Endodermal cell (in vitro differentiated cells): Measurements from ENCODE around the gene TAF10. TPM values are rescaled to one million over a fixed set of nuclear protein-coding genes. Genes with fewer than 3 reads are reported as not detected.

Source experiments
- DNase-seq: peaks from one replicate; pipeline ENCODE4 v3.0.0-alpha.2; 2017
- H3K27ac ChIP-seq: 2 replicates; pipeline ENCODE4 v1.5.1; 2013; ENCODE audit warnings: mild to moderate bottlenecking, low read depth, low read length, moderate library complexity
- H3K27me3 ChIP-seq: 2 replicates; pipeline ENCODE4 v1.6.1; 2013; ENCODE audit warnings: mild to moderate bottlenecking, low read length, moderate library complexity; ENCODE audit not compliant: insufficient read depth, control insufficient read depth, poor library complexity, severe bottlenecking
- H3K36me3 ChIP-seq: 2 replicates; pipeline ENCODE4 v1.7.0; 2013; ENCODE audit warnings: mild to moderate bottlenecking, low read length, moderate library complexity; ENCODE audit not compliant: control insufficient read depth, insufficient read depth
- H3K4me1 ChIP-seq: one replicate; pipeline ENCODE4 v1.7.0; 2013; ENCODE audit warnings: low read length; ENCODE audit not compliant: control insufficient read depth, insufficient read depth
- H3K4me3 ChIP-seq: 2 replicates; pipeline ENCODE4 v1.5.1; 2013; ENCODE audit warnings: mild to moderate bottlenecking, low read length, moderate library complexity
- H3K9ac ChIP-seq: 2 replicates; pipeline ENCODE4 v1.6.1; 2013; ENCODE audit warnings: mild to moderate bottlenecking, low read length, moderate library complexity; ENCODE audit not compliant: poor library complexity, severe bottlenecking; ENCODE audit errors: extremely low read depth
- H3K9me3 ChIP-seq: 2 replicates; pipeline ENCODE4 v1.6.1; 2013; ENCODE audit warnings: mild to moderate bottlenecking, low read length, moderate library complexity; ENCODE audit not compliant: control insufficient read depth
- H3K27ac Mint-ChIP-seq: 2 replicates; pipeline ENCODE4 v1.8.0; 2020; ENCODE audit warnings: mixed read lengths
- H3K27me3 Mint-ChIP-seq: 2 replicates; pipeline ENCODE4 v1.8.0; 2021; ENCODE audit warnings: mild to moderate bottlenecking, mixed read lengths; ENCODE audit not compliant: insufficient read depth
- H3K36me3 Mint-ChIP-seq: 2 replicates; pipeline ENCODE4 v1.8.0; 2020; ENCODE audit warnings: low read depth, mixed read lengths
- H3K4me1 Mint-ChIP-seq: 2 replicates; pipeline ENCODE4 v1.8.0; 2020; ENCODE audit warnings: mixed read lengths
- H3K4me3 Mint-ChIP-seq: 2 replicates; pipeline ENCODE4 v1.8.0; 2020; ENCODE audit warnings: mild to moderate bottlenecking, moderate library complexity, mixed read lengths
- H3K9me3 Mint-ChIP-seq: 2 replicates; pipeline ENCODE4 v1.8.0; 2020; ENCODE audit warnings: mild to moderate bottlenecking, mixed read lengths
- CTCF ChIP-seq: fragments of 200-600 bp; sonication (generic); conservative IDR thresholded peaks from 2 replicates; pipeline ENCODE4 v1.5.0; 2021; ENCODE audit warnings: antibody characterized with exemption, mild to moderate bottlenecking
- WGBS, 2 experiments: methylation state at CpG; one replicate each; pipeline versions ENCODE4 v1.1.5 to v1.1.7; 2013; ENCODE audit warnings: missing lambda C conversion rate in 2 of 2, mixed read lengths in 1 of 2; ENCODE audit not compliant: insufficient coverage in 1 of 2, insufficient read length in 1 of 2; 5-methylcytosine and 5-hydroxymethylcytosine counted together
- total RNA-seq, 2 donors: library from RNA; stranded (reverse); fragmentation: NEBNext Ultra II Directional in 1 of 2; extraction: Animal tissue kit (Norgen Biotek cat#: 25700) in 1 of 2; gene quantifications; 2 replicates in 1 of 2; 3 replicates in 1 of 2; pipeline ENCODE4 v1.2.1, GENCODE V29; 2021

The TAF10 gene
- total RNA-seq, 2 donors from 2014 or later = 168 to 202 TPM

DNA sequence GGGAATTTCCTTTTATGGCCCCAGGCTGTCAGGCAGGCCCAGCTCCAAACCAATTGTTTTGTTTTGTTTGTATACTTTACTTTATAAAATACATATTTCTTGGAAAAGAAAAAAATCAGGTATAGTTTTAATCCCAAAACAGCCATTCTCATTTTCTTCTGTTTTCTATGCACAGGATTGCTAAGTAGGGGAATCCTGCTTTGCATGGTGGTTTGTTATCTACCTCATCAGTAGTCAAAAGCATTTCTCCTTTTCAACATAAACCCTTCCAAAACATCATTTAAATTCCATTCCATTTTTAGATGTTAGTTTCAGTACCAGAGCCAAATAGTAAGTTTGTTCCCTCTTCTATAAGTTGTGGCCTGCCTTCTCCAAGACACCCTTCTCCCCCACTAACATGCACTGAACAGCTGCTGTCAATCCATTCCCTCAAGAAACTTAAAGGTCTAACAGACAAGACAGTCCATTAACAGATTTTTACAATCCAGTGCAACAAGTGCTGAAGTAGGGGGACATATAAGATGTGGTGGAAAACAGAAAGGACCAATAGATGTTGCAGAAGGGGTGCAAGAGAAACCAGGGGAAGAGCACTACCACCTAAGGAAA is 4.7 kb downstream of the TAF10 start:
- no peaks in the 10 kb centered on the region for H3K27me3 ChIP-seq
- peak overlapping the region; percentile 17 for H3K4me3 Mint-ChIP-seq
- H3K36me3 ChIP-seq = peaks cover 45% of the 10 kb centered on the region
- no peaks in the 10 kb centered on the region for H3K9me3 ChIP-seq
- peak overlapping the region; percentile 98 for H3K27ac Mint-ChIP-seq
- no peaks in the 10 kb centered on the region for H3K27me3 Mint-ChIP-seq
- H3K9ac ChIP-seq = no peak overlapping the region
- TF ChIP-seq CTCF = no peak
- DNase-seq = peak; percentile 13
- peak overlapping the region; percentile 33 for H3K4me3 ChIP-seq
- no peaks in the 10 kb centered on the region for H3K9me3 Mint-ChIP-seq
- H3K4me1 ChIP-seq = peaks cover 5% of the 10 kb centered on the region
- peak overlapping the region; percentile 7 for H3K27ac ChIP-seq
- H3K36me3 Mint-ChIP-seq = peaks cover 42% of the 10 kb centered on the region
- H3K4me1 Mint-ChIP-seq = peaks cover 20% of the 10 kb centered on the region

DNA sequence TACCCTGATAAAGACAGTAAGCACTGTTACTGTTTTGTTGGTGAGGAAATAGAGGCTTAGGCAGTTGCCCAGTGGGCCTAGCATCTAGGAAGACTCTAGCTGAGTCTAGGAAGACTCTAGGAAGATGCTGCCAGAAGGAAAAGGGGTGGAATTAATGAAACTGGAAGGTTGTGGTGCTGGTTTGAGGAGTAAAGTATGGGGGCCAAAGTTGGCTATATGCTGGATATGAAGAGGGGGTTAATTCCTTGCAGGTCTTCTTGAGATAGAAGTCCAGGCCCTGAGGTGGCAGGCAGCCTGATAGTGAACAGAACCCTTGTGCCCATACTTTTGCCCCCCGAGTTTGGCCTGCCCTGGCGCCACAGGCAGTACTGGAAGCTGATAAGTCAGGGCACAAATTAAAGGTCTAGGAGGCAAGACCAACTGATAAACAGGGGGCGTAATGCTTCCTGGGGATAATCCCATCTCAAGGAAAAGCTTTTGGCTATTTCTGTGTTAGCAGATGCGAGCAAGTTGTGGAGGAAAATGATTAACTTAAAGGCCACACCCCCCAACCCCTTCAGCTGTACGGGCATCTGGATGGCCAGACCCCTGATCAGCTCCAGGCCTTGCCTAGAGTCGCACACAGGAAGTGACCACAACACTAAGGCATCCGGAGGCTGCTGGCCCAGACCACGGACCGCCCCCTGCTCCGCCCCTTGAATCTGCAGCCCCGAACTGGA is 5.4 kb downstream of the TAF10 start:
- Histone ChIP-seq H3K4me1 (peaks cover 5% of the 10 kb centered on the region), H3K9ac (no peak overlapping the region), H3K4me3 (peak overlapping the region; percentile 93), H3K36me3 (peaks cover 45% of the 10 kb centered on the region), H3K27me3 (no peaks in the 10 kb centered on the region), H3K27ac (peak overlapping the region; percentile 82), H3K9me3 (no peaks in the 10 kb centered on the region)
- TF ChIP-seq CTCF = no peak
- Mint-ChIP-seq H3K4me3 (peak overlapping the region; percentile 32), H3K4me1 (peaks cover 20% of the 10 kb centered on the region), H3K27ac (peak overlapping the region; percentile 98), H3K36me3 (peaks cover 44% of the 10 kb centered on the region), H3K27me3 (no peaks in the 10 kb centered on the region), H3K9me3 (no peaks in the 10 kb centered on the region)
- peak; percentile 98 for DNase-seq
- 17 to 40% methylated on average over 7 to 11 of the region's 11 CpGs for whole genome bisulfite sequencing, 2 experiments

DNA sequence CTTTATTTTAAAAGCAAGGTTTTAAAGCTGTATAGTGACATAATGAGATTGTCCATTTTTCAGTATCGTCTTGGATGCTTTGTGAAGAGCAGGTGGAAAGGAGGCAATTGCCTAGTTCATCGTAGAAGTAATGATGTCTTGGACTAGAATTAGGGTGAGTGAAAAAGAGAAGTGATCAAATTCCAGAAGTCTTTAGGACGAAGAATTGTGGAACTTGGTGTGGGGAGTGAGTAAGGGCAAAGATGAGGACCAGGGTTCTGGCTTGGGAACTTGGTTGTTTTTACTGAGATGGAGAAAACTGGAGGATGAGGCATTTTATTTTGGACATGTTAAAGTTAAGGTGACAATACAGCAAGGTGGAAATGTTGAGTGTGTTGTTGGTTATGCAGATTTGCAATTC is 7.2 kb downstream of the TAF10 start:
- WGBS, 2 experiments = 64 to 72% methylated on average over 3 of the region's 3 CpGs
- Histone ChIP-seq H3K9me3 (no peaks in the 10 kb centered on the region), H3K27me3 (no peaks in the 10 kb centered on the region), H3K4me1 (peaks cover 5% of the 10 kb centered on the region), H3K36me3 (peaks cover 46% of the 10 kb centered on the region), H3K27ac (peak overlapping the region; percentile 67), H3K4me3 (peak overlapping the region; percentile 93), H3K9ac (peak overlapping the region; percentile 82)
- H3K4me1 Mint-ChIP-seq = peaks cover 14% of the 10 kb centered on the region
- no peak for DNase-seq
- peaks cover 30% of the 10 kb centered on the region for H3K36me3 Mint-ChIP-seq
- no peak overlapping the region for H3K27ac Mint-ChIP-seq
- no peak overlapping the region for H3K4me3 Mint-ChIP-seq
- no peaks in the 10 kb centered on the region for H3K9me3 Mint-ChIP-seq
- no peak for TF ChIP-seq CTCF
- no peaks in the 10 kb centered on the region for H3K27me3 Mint-ChIP-seq
